ENCODE results near the gene PDCD4.

The PDCD4 gene

GRCh38 chr10:110871298-110872084 is at the start of gene PDCD4:
Gene PDCD4, plus strand, starts transcription at chr10:110871928. Its CDS starts 4,100 bp downstream, at chr10:110876028.
- peak; percentile 97 for DNase-seq

- no peak for DNase-seq
Observed at GRCh38 chr10:110822035-110822711, 49.6 kb upstream of the PDCD4 start.

GRCh38 chr10:110822712-110823311 is 48.9 kb upstream of the PDCD4 start:
- no peak for DNase-seq

- DNase-seq = no peak
Observed at GRCh38 chr10:110824152-110824441, 47.6 kb upstream of the PDCD4 start.

GRCh38 chr10:110824660-110825059 is 47.1 kb upstream of the PDCD4 start:
- no peak for DNase-seq

- no peak for DNase-seq
Observed at GRCh38 chr10:110825508-110825907, 46.2 kb upstream of the PDCD4 start.

GRCh38 chr10:110827410-110827809 is 44.3 kb upstream of the PDCD4 start:
- DNase-seq = no peak

- no peak for DNase-seq
Observed at GRCh38 chr10:110827875-110828274, 43.9 kb upstream of the PDCD4 start.

- no peak for DNase-seq
Observed at GRCh38 chr10:110828525-110828924, 43.2 kb upstream of the PDCD4 start.

GRCh38 chr10:110829721-110830410 is 41.9 kb upstream of the PDCD4 start:
- DNase-seq = no peak

GRCh38 chr10:110833234-110833940 is 38.3 kb upstream of the PDCD4 start:
- no peak for DNase-seq

- DNase-seq = no peak
Observed at GRCh38 chr10:110833941-110834628, 37.6 kb upstream of the PDCD4 start.

- DNase-seq = no peak
Observed at GRCh38 chr10:110834629-110835301, 37.0 kb upstream of the PDCD4 start.

- DNase-seq = no peak
Observed at GRCh38 chr10:110835841-110836240, 35.9 kb upstream of the PDCD4 start.

- no peak for DNase-seq
Observed at GRCh38 chr10:110836706-110837105, 35.0 kb upstream of the PDCD4 start.

GRCh38 chr10:110837418-110838171 is 34.1 kb upstream of the PDCD4 start:
- DNase-seq = no peak

GRCh38 chr10:110840225-110840922 is 31.4 kb upstream of the PDCD4 start:
- DNase-seq = no peak

GRCh38 chr10:110840923-110841428 is 30.8 kb upstream of the PDCD4 start:
- no peak for DNase-seq

GRCh38 chr10:110841767-110842267 is 29.9 kb upstream of the PDCD4 start:
- DNase-seq = no peak

Data from activated CD4-positive, alpha-beta T cell treated with anti-CD3 and anti-CD28 coated beads, Interleukin-2, amount 50 U/mL, for 16 hours (primary cell).